ENCODE measurements around the gene CIRBP. TPM values are rescaled to one million over a fixed set of nuclear protein-coding genes. Genes with fewer than 3 reads are reported as not detected.

Gene CIRBP
- total RNA-seq, 1 donor from 2014 or later, result 247 TPM

GRCh38 chr19:1278713-1279660 lies 9.9 kb downstream of the CIRBP start:
- no peak for DNase-seq (ENCODE audit: low read depth, low spot score)

- no peak for DNase-seq (ENCODE audit: low read depth, low spot score)
These were observed 10.7 kb downstream of the CIRBP start for GRCh38 chr19:1279782-1280341.

GRCh38 chr19:1280636-1281568 lies 11.8 kb downstream of the CIRBP start:
- no peak for DNase-seq (ENCODE audit: low read depth, low spot score)

- DNase-seq (ENCODE audit: low read depth, low spot score), result no peak
These were observed 12.6 kb downstream of the CIRBP start for GRCh38 chr19:1281569-1282287.

- no peak for DNase-seq (ENCODE audit: low read depth, low spot score)
These were observed 13.6 kb downstream of the CIRBP start for GRCh38 chr19:1282588-1283206.

- no peak for DNase-seq (ENCODE audit: low read depth, low spot score)
These were observed 14.2 kb downstream of the CIRBP start for GRCh38 chr19:1283207-1283916.

GRCh38 chr19:1283917-1284292 lies 14.8 kb downstream of the CIRBP start:
- no peak for DNase-seq (ENCODE audit: low read depth, low spot score)

- DNase-seq (ENCODE audit: low read depth, low spot score), result no peak
These were observed 15.3 kb downstream of the CIRBP start for GRCh38 chr19:1284293-1284978.

GRCh38 chr19:1284979-1285736 lies 16.0 kb downstream of the CIRBP start:
- DNase-seq (ENCODE audit: low read depth, low spot score), result no peak

GRCh38 chr19:1285737-1286360 lies 16.7 kb downstream of the CIRBP start, which contains the start of gene EFNA2:
Gene EFNA2, plus strand, starts transcription at chr19:1285873. Its CDS starts 296 bp downstream, at chr19:1286169.
- DNase-seq (ENCODE audit: low read depth, low spot score), result no peak

GRCh38 chr19:1286487-1287353 lies 17.6 kb downstream of the CIRBP start:
- DNase-seq (ENCODE audit: low read depth, low spot score), result no peak

- DNase-seq (ENCODE audit: low read depth, low spot score), result no peak
These were observed 18.5 kb downstream of the CIRBP start for GRCh38 chr19:1287354-1288225.

- DNase-seq (ENCODE audit: low read depth, low spot score), result no peak
These were observed 19.1 kb downstream of the CIRBP start for GRCh38 chr19:1288226-1288612.

GRCh38 chr19:1288833-1289685 lies 19.9 kb downstream of the CIRBP start:
- DNase-seq (ENCODE audit: low read depth, low spot score), result no peak

GRCh38 chr19:1289686-1290025 lies 20.5 kb downstream of the CIRBP start:
- no peak for DNase-seq (ENCODE audit: low read depth, low spot score)

Measured in pulmonary artery endothelial cell (primary cell).